HEK293 (cell line): Measurements from ENCODE around the gene IL15RA.

Experiments
- KLF10 ChIP-seq: fragments of 450-650 bp; IDR thresholded peaks from 2 replicates; pipeline ENCODE4 v1.5.1; 2018; ENCODE audit warnings: missing biosample characterization, mild to moderate bottlenecking, missing genetic modification characterization
- OSR2 ChIP-seq: fragments of 450-650 bp; formaldehyde crosslinking; IDR thresholded peaks from 2 replicates; pipeline ENCODE4 v1.5.1; 2016; ENCODE audit warnings: missing biosample characterization, missing genetic modification characterization
- SP2 ChIP-seq: fragments of 450-650 bp; formaldehyde crosslinking; IDR thresholded peaks from 2 replicates; pipeline ENCODE4 v1.5.1; 2016; ENCODE audit warnings: missing biosample characterization, missing genetic modification characterization
- TCF7L2 ChIP-seq: IDR thresholded peaks from 2 replicates; pipeline ENCODE4 v1.6.1; 2011; ENCODE audit warnings: low read depth, mild to moderate bottlenecking, inconsistent platforms, low read length, moderate library complexity, borderline replicate concordance
- ZNF292 ChIP-seq: fragments of 450-650 bp; formaldehyde crosslinking; IDR thresholded peaks from 2 replicates; pipeline ENCODE4 v1.5.1; 2016; ENCODE audit warnings: low read depth, missing biosample characterization, missing genetic modification characterization, borderline replicate concordance
- ZNF366 ChIP-seq: fragments of 450-650 bp; formaldehyde crosslinking; conservative IDR thresholded peaks from 2 replicates; pipeline ENCODE4 v1.5.1; 2016; ENCODE audit warnings: missing biosample characterization, missing genetic modification characterization
- ZNF473 ChIP-seq: fragments of 450-650 bp; formaldehyde crosslinking; IDR thresholded peaks from 2 replicates; pipeline ENCODE4 v1.5.1; 2017; ENCODE audit warnings: missing biosample characterization, missing genetic modification characterization
- ZNF514 ChIP-seq: fragments of 450-650 bp; formaldehyde crosslinking; IDR thresholded peaks from 2 replicates; pipeline ENCODE4 v1.5.1; 2016; ENCODE audit warnings: missing biosample characterization, missing genetic modification characterization
- ZNF610 ChIP-seq: fragments of 450-650 bp; formaldehyde crosslinking; IDR thresholded peaks from 2 replicates; pipeline ENCODE4 v1.5.1; 2016; ENCODE audit warnings: missing biosample characterization, missing genetic modification characterization, borderline replicate concordance
- ZNF830 ChIP-seq: fragments of 450-650 bp; IDR thresholded peaks from 2 replicates; pipeline ENCODE4 v1.5.0; 2018; ENCODE audit warnings: missing biosample characterization, missing genetic modification characterization, low read depth, mild to moderate bottlenecking, moderate library complexity
- TF ChIP-seq, protein P1 (sequence below): fragments of 450-650 bp; formaldehyde crosslinking; IDR thresholded peaks from 2 replicates; pipeline ENCODE4 v1.5.1; 2016; ENCODE audit warnings: missing biosample characterization, missing genetic modification characterization
- TF ChIP-seq, protein P2 (sequence below): fragments of 450-650 bp; formaldehyde crosslinking; IDR thresholded peaks from 2 replicates; pipeline ENCODE4 v1.5.1; 2016; ENCODE audit warnings: missing biosample characterization, missing genetic modification characterization

DNA sequence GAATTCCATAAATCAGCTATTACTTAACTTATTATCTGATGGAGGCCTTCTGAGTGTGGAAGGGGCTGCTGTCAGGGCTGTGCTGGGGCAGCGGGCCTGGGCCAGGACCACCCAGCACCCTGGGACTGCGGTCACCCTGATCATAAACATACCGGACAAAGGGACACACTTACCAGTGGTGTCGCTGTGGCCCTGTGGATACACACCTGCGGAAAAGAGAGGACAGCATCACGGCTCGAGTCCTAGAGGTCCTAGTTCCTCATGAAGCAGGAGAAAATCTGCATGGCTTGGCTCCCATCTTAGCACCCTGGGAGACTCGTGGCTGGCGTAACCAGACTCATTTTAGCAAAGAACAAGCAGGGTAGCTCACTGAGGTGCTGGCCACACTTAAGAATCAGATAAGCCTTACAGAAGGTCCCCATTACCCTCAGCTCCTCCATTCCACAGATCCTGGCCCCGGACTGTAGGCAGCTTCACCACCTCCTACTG is 17.7 kb downstream of the IL15RA start:
- TF ChIP-seq ZNF366 (tag by site-specific recombination): no peak
- TF ChIP-seq, protein P1, sequence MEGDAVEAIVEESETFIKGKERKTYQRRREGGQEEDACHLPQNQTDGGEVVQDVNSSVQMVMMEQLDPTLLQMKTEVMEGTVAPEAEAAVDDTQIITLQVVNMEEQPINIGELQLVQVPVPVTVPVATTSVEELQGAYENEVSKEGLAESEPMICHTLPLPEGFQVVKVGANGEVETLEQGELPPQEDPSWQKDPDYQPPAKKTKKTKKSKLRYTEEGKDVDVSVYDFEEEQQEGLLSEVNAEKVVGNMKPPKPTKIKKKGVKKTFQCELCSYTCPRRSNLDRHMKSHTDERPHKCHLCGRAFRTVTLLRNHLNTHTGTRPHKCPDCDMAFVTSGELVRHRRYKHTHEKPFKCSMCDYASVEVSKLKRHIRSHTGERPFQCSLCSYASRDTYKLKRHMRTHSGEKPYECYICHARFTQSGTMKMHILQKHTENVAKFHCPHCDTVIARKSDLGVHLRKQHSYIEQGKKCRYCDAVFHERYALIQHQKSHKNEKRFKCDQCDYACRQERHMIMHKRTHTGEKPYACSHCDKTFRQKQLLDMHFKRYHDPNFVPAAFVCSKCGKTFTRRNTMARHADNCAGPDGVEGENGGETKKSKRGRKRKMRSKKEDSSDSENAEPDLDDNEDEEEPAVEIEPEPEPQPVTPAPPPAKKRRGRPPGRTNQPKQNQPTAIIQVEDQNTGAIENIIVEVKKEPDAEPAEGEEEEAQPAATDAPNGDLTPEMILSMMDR (tag by site-specific recombination): no peak
- no peak for TF ChIP-seq TCF7L2
- TF ChIP-seq, protein P2, sequence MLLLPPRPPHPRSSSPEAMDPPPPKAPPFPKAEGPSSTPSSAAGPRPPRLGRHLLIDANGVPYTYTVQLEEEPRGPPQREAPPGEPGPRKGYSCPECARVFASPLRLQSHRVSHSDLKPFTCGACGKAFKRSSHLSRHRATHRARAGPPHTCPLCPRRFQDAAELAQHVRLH (tag by site-specific recombination): no peak
- no peak for TF ChIP-seq SP2 (tag by site-specific recombination)
- no peak for TF ChIP-seq KLF10 (tag by site-specific recombination)
- no peak for TF ChIP-seq ZNF473 (tag by site-specific recombination)
- TF ChIP-seq OSR2: no peak
- TF ChIP-seq ZNF292 (tag by site-specific recombination): no peak
- no peak for TF ChIP-seq ZNF514 (tag by site-specific recombination)
- TF ChIP-seq ZNF610 (tag by site-specific recombination): no peak
- no peak for TF ChIP-seq ZNF830 (tag by site-specific recombination)
